ENCODE results near the gene KIAA1328.
A peak's percentile ranks its signal among the peaks of the same experiment; 100 is the strongest.

The KIAA1328 gene

DNA sequence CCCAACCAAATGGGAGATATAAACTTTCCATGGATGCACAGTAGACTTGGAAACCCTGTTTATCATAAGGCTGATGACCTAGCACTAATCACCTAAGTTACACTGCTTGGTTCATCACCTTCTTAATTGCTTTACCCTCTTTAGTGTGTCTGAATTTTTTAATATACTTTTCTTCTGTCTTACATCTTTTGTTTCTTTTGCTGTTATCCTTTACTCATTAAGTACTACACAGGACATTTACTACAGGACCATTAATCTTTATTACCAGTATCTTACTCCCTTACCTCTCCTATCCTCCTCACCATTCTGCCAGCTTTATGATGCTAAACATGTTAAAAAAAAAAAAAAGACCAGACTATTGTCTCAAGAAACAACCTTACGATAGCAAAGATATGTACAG is 333.6 kb downstream of the KIAA1328 start:
- no peak for DNase-seq

DNA sequence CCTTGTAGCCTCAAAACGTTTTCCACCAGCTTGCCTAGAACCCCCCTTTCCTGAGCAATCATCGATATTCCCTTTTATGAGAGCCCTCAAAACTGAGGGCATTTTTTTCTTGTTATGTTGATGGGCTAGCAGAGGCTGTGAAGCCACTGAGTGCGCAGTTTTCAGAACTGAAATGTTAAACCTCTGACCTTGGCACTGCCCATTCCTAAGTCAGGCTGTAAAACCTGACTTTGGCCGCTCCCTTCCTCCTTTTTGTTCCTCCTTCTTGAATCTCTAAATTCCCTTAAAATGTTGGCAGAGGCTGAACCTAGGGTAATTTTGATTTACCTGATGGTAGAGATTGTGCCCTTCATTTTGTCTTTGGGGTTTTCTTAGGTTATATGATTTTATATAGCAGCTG is 334.2 kb downstream of the KIAA1328 start:
- no peak for DNase-seq

DNA sequence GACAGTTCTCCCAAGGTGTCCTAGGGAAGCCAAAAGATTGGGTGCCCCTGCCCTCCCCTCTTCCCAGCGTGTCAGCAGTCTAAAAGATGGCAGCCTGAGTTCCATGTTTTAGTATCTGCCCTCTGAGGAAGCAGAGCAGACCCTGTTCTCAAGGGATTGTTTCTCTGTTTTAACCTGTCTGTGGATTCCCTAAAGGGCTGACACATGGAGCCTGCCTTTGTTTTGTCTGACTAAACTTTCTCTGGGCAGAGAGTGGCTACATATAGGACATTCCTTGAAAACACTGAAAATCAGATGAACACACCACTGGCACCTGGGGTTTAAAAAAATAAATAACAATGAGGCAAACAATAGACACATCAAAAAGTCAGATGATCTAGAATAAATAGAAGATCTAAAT is 337.6 kb downstream of the KIAA1328 start:
- DNase-seq, result no peak

DNA sequence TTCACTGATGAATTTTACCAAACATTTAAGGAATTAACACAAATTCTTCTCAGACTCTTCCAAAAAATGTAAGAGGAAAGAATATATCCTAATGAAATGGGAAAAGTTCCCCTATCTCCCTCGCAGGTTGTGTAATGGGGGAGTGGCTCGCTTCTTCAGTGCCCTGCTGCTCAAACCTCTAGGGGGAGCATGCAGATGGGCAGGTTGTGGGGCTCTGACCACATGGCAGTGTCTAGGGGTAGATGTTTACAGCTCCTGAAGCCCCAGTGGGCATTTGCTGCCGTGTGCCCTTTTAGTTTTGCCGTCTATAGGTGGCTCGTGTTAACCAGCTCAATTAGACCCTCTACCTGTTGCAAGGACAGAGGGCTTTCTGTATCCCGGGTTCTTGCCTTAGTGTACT is 338.0 kb downstream of the KIAA1328 start:
- DNase-seq, result peak; percentile 25

DNA sequence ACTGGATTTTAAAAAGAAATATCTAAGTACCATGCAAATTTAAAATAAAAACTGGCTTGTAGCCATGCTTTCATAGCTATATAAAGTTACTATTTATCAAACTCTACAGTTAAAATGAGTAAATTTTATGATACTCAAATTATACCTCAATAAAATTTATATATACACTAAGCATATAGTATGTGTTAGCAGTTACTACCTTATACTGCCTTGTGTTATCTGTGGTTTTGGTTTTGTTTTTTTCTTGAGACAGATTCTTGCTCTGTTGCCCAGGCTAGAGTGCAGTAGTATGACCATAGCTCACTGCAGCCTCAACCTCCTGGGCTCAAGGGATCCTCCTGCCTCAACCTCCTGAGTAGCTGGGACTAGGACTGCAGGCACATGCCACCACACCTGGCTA is 342.1 kb downstream of the KIAA1328 start:
- DNase-seq, result no peak

DNA sequence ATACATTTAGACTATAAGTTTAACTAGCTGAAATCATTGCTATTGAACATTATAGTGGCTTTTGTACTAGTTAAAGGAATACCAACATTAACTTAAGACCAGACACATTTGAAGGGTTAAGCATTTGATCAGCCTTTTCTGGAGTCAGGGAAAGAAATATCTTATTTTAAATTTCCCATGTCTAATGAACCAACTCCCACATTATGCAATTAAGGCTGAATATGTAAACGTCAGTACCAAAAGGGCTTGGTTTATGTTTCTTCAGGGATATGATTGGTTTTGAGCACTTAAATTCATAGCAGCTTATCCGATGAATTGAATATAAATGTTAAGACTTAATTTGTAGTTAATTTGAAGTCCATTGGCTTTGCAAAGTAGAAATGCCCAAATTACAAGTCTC is 344.5 kb downstream of the KIAA1328 start:
- DNase-seq, result no peak

DNA sequence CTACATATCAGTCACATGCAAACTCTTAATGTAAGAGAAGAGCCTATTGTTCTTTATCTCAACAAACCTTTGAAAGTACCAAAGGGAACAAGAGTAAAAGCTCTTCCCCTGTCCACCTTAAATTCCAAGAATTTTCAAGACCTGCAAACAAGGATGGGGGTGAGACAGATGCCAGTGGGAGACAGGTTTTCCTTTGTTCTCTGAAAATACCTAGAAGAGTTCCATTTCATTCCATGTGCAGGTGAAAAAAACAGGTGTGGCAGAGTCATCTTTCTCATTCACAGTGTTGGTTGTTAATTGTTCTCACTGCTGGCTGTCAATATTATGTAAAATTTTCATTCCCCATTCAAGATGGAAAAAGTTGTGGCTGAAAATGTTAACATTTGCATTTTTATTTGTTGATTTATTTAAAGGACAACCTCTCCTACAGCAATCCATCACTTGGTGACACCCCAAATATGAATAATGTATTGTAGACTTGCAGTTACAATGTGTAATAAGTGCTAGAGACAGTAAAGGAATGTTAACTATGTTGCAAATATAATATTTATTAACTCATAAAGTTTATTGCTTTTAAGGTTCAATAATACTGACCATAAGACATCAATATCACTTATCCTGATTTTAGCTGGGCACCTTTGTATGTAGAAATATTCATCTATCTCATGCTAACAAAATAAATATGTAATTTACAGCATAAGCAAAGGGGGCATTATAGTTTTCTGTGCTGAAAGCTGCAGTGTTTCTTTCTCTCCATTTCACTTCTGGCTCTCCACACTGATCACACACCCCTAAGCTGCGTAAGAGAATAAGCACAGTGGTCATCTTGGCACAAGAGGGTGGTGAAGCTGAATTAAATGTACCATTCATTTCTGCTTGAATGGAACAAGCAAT is 347.0 kb downstream of the KIAA1328 start:
- no peak for DNase-seq

DNA sequence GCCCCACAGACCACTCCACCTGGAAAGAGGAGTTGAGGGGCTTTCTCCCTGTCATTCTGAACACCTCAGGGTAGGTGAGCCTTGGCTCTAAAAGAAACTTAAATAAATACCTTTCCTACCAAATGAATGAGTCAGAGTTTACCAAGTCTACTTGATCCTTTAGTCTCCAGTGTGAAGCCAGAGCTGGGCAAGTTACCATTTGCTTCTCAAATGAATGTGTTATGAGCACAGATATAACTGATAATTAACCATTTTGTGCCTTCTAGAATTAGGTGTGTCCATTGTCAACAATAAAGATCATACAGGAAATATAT is 347.7 kb downstream of the KIAA1328 start:
- no peak for DNase-seq

DNA sequence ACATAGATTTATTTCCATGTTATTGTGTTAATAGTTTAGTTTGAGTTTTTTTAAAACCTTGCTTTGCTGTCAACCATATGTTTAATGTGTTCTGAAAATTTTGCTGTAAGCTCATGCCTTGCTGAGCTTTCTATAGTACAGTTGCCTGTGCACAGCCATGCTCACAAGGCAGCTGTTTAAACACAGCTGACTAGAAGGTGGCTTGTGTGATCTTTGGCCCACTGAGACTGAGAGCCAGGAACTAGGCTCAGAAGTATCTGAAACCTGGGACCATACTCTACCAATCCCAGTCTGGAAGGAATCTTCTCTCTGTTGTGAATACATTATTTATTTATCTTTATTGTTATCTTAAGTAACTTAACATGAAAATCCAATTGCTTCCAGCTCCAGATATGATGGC is 350.5 kb downstream of the KIAA1328 start:
- DNase-seq, result peak; percentile 47

DNA sequence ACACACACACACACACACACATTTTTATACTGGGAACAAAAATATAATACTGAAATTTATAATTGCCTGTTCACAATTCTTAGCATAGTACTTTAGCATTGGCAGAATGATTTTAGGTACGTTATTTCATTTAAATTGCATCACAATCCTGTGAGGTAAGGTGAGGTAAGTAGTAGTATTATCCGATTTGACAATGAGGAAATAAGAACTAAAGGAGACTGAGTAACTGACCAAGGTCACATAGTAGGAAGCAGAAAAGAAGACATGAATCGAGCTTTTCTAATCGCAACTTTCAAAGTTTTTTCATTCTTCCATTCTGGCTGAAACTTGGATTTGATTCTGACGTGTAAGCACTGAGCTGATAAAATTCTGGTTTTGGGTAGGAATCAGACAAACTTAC is 351.2 kb downstream of the KIAA1328 start:
- DNase-seq, result no peak

DNA sequence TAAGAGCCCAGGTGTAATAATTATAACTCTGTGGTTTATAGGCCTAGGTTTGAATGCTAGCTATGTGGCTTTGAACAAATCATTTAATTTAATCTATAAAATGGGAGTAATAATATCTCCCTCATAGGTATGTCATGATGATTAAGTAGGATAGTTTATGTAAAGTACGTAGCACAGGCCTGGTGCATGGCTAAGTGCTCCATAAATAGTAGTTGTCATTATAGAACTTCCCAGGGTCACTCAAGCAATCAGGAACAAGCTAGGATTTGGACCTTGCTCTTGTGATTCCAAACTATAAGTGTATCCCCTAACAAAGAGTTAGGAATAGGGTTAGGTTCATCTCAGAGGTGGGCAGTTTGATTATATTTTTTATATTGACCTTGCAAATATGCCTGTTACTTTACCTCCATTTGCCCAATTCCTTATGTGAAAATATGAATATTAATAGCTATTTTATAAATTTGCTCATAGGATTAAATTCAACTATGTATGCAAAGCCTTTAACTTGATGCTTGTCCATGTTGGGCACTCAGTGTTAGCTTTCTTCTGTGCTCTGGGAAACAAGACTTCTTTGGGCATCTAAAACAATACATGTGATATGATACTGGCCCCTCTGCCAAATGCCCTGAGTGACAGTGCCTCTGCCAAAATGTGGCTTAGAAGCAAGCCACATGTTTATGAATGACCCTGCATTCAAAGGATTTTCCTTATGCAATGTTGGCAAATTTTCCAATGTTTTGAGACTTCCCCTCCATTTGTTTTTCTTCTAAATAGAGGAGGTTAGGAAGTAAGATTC is 353.6 kb downstream of the KIAA1328 start:
- DNase-seq, result no peak

DNA sequence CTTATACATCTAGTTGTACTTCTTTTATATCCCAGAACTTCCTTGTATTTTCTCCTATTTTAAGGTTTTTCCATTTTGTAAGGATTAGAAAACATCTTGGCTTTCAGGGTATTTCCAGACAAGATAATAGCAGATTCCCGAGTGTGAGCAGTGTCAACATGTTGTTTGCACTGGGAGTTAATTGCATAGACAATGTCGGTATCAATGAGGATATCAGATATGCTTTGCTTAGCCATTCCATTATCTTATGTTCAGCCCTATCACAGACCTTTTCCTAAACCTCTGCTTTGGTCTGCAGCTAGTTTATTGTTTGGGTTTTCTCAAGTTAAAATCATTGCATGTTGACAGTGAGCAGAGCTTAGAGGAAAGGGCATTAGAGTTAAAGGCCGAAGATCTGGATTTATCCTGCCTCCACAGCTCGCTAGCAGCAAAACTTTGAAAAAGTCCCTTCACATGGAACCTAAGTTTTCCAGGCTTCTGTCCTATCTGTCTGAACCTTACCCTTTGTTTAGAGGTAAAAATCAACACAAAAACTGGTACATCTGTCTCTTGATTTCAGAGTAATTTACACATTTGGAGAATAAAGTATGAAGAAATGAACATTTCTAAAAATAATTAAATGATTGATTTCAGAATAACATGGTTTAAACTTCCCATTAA is 355.4 kb downstream of the KIAA1328 start:
- DNase-seq, result no peak

DNA sequence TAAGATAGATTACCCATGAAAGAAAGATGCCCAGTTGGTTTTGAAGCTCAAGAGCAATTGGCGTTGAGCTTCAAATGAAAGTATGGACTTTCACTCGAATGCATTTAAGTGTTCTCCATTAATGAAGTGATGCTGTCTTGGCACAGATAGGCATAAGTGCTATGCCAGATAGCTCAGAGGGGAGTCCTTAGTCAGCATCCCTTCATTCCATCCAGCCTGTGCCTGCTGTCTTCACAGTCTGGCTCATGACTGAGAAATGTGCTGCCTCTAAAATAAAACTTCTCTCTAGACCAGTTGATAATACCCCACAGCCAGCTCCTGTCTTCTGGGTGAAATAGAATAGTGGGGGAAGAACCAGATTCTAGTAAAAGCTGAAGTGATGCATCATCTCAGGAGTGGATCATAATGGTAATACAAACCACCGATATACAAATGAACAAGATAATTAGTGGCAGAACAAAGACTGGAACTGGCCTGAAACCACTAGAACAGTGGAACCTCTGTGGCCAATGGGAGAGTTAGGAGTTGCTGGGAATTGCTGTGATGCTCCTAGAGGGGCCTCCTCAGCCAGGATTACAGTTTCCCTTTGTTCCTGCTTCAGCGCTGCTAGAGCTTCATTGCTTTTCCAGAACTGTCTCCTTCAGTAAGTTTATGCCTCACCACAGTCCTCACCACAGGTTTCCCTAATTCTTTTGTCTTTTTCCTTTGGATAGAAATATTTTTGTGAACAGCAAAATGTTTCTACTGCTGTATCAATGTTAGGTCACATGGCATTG is 359.3 kb downstream of the KIAA1328 start:
- DNase-seq, result no peak

DNA sequence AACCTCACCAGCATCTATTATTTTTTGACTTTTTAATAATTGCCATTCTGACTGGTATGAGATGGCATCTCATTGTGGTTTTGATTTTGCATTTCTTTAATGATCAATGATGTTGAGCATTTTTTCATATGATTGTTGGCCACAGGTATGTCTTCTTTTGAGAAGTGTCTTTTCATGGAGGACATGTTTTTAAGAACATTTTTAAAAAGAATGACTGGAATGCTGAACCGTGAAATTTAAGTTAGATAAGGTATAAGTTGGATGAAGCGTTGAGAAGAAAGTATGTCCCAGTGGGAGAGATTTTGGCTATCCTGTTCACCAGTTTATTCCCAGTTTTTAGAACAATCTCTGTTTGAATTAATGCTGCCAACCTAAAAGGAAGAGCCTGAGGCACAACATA is 370.8 kb downstream of the KIAA1328 start:
- DNase-seq, result no peak

DNA sequence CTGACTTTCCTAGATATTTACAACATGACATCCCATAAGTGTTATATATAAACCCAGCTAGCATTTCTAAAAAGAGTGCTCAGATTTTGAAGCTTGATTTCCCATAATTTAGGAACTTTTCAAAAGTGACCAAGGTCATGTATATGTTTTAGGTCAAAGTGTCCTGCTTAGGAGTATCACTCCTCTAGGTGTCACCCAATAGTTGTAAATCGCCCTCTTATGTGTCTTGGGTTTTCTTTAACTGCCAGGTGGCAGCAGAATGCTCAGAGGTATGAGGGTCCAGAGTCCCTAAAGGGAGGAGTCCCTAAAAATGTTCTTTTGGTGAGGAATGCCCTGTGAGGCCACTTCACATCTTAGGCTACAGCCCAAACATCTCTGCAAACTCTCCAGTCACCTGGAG is 378.4 kb downstream of the KIAA1328 start:
- DNase-seq, result no peak

DNA sequence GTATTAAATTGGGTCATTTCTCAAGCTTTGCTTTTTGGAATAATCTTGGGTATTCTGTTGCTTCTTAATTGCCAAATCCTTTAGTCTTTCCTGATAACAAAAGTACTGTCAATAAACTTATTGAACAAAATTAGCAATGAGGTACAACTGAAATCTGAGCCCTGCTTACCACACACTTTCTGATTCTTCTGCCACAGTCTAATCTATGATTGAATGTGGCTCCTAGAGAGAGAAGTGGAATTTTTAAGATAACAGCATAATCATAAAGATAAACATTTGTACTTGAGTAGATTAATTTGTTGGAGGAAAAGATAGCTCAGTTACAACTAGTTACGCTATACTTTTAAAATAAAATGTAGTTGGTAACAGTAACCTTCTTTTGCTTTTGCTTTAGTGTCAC is 381.9 kb downstream of the KIAA1328 start:
- DNase-seq, result no peak

DNA sequence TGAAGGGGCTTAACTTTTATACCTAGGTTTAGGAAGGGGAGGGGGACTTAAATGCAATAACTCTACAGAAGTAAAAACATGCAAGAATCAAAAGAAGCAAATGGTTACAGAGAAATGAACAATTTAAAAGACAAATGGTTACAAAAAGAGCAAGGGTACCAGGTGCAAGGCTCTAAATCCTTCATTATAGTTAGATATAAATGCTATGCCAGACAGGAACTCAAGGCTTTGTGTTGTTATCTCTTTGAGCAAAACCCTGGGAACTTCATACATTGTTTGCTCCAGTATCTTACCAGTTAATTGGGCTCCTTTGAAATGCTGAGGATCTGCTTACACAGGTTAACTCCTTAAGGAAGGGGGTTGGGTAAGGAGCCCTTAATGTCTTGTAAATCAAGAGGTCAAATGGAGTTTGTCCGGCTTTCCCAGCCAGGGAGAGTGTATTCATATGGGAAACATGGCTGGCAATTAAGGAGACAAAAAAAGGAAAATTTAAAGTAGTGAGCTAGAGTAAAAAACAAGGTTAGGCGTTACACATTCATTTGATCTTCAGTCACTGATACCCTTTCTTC is 389.2 kb downstream of the KIAA1328 start:
- no peak for DNase-seq

DNA sequence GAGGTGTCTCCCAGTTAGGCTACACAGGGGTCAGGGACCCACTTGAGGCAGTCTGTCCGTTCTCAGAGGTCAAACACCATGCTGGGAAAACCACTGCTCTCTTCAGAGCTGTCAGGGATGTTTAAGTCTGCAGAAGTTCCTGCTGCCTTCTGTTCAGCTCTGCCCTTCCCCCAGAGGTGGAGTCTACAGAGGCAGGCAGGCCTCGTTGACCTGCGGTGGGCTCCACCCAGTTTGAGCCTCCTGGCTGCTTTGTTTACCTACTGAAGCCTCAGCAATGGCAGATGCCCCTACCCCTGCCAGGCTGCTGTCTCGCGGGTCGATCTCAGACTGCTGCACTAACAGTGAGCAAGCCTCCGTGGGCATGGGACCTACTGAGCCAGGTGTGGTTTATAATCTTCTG is 390.3 kb downstream of the KIAA1328 start:
- no peak for DNase-seq

DNA sequence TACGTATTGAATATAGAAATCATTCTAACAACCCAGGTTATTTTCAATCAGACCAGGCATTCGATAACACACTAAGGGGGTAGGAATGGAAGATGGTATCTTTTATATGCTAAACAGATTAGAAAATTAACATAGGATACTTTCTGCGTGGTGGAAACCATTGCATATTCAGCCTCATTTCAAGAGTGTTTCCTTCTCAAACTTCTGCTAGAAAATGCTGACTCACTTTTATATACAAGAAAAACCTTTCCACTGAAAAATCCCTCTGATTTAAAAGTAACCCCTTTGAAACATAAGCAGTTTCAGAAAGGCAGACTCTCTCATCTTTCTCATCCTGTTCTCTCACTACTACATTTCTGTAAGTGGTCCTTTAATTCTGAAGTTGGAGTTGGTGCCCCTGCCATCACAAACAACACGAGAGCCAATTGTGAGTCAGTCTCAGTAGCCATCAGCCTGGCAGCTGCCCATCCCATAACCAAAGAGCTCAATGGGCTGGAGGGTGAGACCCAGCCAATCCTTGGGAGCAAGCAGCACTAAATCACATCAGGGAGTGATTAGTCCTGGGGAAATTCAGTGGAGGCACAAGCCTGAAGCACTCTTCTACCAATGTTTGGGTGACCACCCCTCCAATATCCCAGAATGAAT is 393.5 kb downstream of the KIAA1328 start:
- DNase-seq, result no peak

DNA sequence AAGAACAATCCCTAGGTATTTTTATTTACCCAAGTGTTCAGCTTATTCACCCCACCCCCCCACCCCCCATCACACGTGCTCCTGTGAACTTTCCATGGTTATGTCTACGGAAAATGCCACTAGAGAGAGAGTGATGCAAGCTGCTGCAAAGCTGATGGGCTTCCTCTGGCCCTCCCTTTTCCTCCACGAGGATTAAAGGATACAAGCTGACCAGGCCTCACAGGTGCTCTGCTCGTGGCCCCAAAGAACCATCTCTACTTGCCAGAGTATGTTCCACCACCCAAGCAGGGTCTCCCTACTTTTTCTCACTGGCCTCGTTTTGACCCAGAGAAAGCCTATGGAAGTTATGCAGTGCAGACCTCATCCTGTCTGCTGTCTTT is 394.1 kb downstream of the KIAA1328 start:
- DNase-seq, result no peak

DNA sequence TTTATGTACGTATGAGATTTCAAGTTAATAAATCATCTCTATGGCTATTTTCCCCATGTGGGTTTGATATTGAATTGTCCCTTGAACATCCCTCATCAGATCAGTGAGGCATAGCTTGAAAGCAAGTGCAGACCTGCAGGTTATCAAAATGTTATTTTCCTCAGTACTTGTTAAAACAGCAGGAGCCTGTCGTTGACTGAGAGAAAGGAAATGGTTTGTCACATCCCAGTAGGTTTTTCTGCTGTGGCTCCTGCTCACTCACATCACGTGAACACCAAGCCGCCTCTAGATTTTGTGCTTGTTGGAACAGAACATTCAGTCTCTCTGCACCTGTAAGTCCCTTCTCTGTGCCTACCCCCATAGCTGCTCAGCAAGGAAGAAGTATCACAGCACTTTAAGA is 396.4 kb downstream of the KIAA1328 start:
- no peak for DNase-seq

DNA sequence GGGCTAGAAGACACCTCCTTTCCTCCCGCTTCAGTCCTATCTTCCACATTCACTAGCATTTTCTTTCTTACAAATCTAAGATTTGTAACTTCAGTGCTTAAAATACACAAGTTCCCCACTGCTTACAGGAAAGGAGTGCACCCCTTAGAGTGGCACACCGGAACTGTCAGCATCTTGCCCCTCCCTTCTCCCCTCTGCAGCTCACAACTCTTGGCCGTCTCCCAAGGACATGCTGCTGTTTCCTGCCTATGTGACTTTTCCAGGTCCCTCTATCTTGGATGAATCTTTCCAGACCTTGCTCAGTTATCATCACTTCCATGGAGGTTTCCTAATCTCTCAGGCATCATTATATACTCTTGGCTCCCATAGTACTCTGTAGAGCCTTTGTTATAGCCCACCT is 401.8 kb downstream of the KIAA1328 start:
- no peak for DNase-seq

Measured in NCI-H82 (cell line).